GM12878 (cell line): Measurements from ENCODE around the gene ACADS. TPM values are rescaled to one million over a fixed set of nuclear protein-coding genes. Genes with fewer than 3 reads are reported as not detected.

Source experiments
- CHD1 ChIP-seq: IDR thresholded peaks from 2 replicates; pipeline ENCODE4 v1.6.1; 2012; ENCODE audit warnings: low read depth, low read length, improper control_type of control experiment
- MLLT1 ChIP-seq: fragments of 450-650 bp; IDR thresholded peaks from 2 replicates; pipeline ENCODE4 v1.6.1; 2016; ENCODE audit warnings: mild to moderate bottlenecking
- REST ChIP-seq: IDR thresholded peaks from 2 replicates; pipeline ENCODE4 v1.6.1; 2012; ENCODE audit warnings: mild to moderate bottlenecking, low read depth, low read length
- RFX5 ChIP-seq: IDR thresholded peaks from 2 replicates; pipeline ENCODE4 v1.6.1; 2011; ENCODE audit warnings: low read depth, low read length, improper control_type of control experiment
- SMAD5 ChIP-seq: IDR thresholded peaks from 2 replicates; pipeline ENCODE4 v1.6.1; 2016; ENCODE audit warnings: antibody characterized with exemption, low read depth
- ZNF592 ChIP-seq: fragments of 450-650 bp; IDR thresholded peaks from 2 replicates; pipeline ENCODE4 v1.6.1; 2017; ENCODE audit warnings: mild to moderate bottlenecking, moderate library complexity
- polyA plus RNA-seq, 11 experiments: library from polyadenylated mRNA; depleted of rRNA in 4 of 11; unstranded in 6 of 11; stranded (reverse) in 5 of 11; fragments of >200 nt; fragmentation: Nextera tagmentation in 4 of 11; fragmentation: Illumina TruSeq in 1 of 11; extraction: Ambion mirVana in 4 of 11; extraction: Trizol in 1 of 11; gene quantifications; 1 replicate in 1 of 11; 2 replicates in 10 of 11; pipeline versions ENCODE4 v1.2.1 to v1.2.3, GENCODE V29; 2011 to 2016; ENCODE audit warnings: inconsistent platforms in 2 of 11, missing spikeins in 2 of 11, low read depth in 1 of 11
- total RNA-seq, 4 experiments: library from RNA; depleted of rRNA in 3 of 4; stranded (reverse); fragments of >200 nt in 3 of 4; fragmentation: Illumina TruSeq in 1 of 4; extraction: Trizol in 1 of 4; gene quantifications; 2 replicates each; pipeline versions ENCODE4 v1.2.1 to v1.2.3, GENCODE V29; 2013 to 2021

Gene ACADS
- total and polyA plus RNA-seq, 10 of the 15 experiments (the other 5 are each of a cell fraction or from before 2014, with no cell fraction given) = 0.05 to 18.1 (median 10.2) TPM

- TF ChIP-seq ZNF592 = no peak
- TF ChIP-seq CHD1 = no peak
- no peak for TF ChIP-seq REST
- TF ChIP-seq RFX5 = no peak
- no peak for TF ChIP-seq SMAD5
- no peak for TF ChIP-seq MLLT1
Observed at GRCh38 chr12:120739821-120740613, 14.4 kb downstream of the ACADS start (continued).
